Vagina (tissue), 2 donors: ENCODE data around the gene ANKRD45. TPM values are rescaled to one million over a fixed set of nuclear protein-coding genes. Genes with fewer than 3 reads are reported as not detected.

ENCODE experiments used
- DNase-seq, 2 donors: peaks; one replicate each; pipeline ENCODE4 v3.0.0-alpha.2; 2017; ENCODE audit errors: extremely low spot score in 2 of 2
- H3K27ac ChIP-seq: fragments of 200-600 bp; sonication (generic); one replicate; pipeline ENCODE4 v1.5.1; 2019
- H3K27me3 ChIP-seq: fragments of 200-600 bp; sonication (generic); one replicate; pipeline ENCODE4 v1.5.1; 2019
- H3K36me3 ChIP-seq, 2 donors: fragments of 200-600 bp; sonication (generic); one replicate each; pipeline ENCODE4 v1.5.1; 2017 to 2019
- H3K4me1 ChIP-seq: fragments of 200-600 bp; sonication (generic); one replicate; pipeline ENCODE4 v1.5.1; 2019
- H3K4me3 ChIP-seq, 2 donors: fragments of 200-600 bp; sonication (generic); 1 replicate in 1 of 2; 2 replicates in 1 of 2; pipeline ENCODE4 v1.5.1; 2016 to 2019
- H3K9me3 ChIP-seq: fragments of 200-600 bp; sonication (generic); one replicate; pipeline ENCODE4 v1.5.1; 2019
- POLR2A ChIP-seq, 2 donors: fragments of 450-650 bp; IDR thresholded peaks; one replicate each; pipeline ENCODE4 v1.6.1; 2017; ENCODE audit warnings: antibody characterized with exemption in 2 of 2, mild to moderate bottlenecking in 2 of 2, moderate library complexity in 2 of 2
- POLR2AphosphoS5 ChIP-seq, 2 donors: sonication (generic); formaldehyde crosslinking; IDR thresholded peaks; one replicate each; pipeline ENCODE4 v1.9.0; 2017; ENCODE audit warnings: antibody characterized with exemption in 2 of 2, mild to moderate bottlenecking in 2 of 2, low read depth in 1 of 2; ENCODE audit not compliant: insufficient read depth in 1 of 2
- intact Hi-C: fragments of 100-400 bp; cut with DNase I; formaldehyde crosslinking; loops from one replicate; pipeline ENCODE4 v1.15.1; 2023
- total RNA-seq: library from RNA; depleted of rRNA; stranded (reverse); fragments of >200 nt; gene quantifications from one replicate; pipeline ENCODE4 v1.2.3, GENCODE V29; 2016
- TF ChIP-seq, protein P1 (sequence below), 3 experiments: fragments of 450-650 bp in 2 of 3; fragments of 200-600 bp in 1 of 3; sonication (generic) in 1 of 3; IDR thresholded peaks; one replicate each; pipeline ENCODE4 v1.5.1; 2017 to 2019; ENCODE audit warnings: antibody characterized with exemption in 3 of 3, mild to moderate bottlenecking in 2 of 3, moderate library complexity in 2 of 3

The ANKRD45 gene, protein sequence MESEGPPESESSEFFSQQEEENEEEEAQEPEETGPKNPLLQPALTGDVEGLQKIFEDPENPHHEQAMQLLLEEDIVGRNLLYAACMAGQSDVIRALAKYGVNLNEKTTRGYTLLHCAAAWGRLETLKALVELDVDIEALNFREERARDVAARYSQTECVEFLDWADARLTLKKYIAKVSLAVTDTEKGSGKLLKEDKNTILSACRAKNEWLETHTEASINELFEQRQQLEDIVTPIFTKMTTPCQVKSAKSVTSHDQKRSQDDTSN
- not detected for total RNA-seq

DNA sequence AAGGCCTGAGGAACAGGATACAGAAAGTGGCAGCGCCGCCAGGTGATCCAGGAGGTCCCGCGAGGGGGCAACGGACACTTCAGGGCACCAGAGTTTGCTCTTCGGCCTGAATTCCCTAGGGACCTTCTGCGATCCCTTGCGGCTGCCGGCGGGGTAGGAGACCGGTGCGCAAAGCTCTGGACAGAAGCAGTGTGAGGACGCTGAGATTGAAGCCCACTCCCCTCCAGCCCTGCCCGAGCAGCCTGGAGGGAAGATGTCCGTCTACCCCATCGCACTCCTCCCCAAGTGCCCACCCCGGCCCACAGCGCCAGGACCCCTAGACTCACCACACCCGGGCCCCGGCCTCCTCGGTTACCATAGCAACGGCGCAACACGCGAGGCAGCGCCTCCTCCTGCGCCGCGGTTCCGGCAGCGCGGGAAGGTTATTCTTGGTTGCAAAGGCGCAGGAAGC lies at the start of gene ANKRD45:
Gene ANKRD45, minus strand, starts transcription at position 361 of the 451 bp plus-strand sequence. CDS start 10,433 bp downstream, outside the sequence.
- no peaks in the 10 kb centered on the region for H3K27me3 ChIP-seq
- no peaks in the 10 kb centered on the region for H3K36me3 ChIP-seq
- TF ChIP-seq POLR2A (IDR thresholded peaks at IDR 0.05) (no peak), POLR2AphosphoS5 (IDR thresholded peaks at IDR 0.05; ENCODE audit: insufficient read depth in 1 of 2, low read depth in 1 of 2) (no peak)
- TF ChIP-seq, protein P1, sequence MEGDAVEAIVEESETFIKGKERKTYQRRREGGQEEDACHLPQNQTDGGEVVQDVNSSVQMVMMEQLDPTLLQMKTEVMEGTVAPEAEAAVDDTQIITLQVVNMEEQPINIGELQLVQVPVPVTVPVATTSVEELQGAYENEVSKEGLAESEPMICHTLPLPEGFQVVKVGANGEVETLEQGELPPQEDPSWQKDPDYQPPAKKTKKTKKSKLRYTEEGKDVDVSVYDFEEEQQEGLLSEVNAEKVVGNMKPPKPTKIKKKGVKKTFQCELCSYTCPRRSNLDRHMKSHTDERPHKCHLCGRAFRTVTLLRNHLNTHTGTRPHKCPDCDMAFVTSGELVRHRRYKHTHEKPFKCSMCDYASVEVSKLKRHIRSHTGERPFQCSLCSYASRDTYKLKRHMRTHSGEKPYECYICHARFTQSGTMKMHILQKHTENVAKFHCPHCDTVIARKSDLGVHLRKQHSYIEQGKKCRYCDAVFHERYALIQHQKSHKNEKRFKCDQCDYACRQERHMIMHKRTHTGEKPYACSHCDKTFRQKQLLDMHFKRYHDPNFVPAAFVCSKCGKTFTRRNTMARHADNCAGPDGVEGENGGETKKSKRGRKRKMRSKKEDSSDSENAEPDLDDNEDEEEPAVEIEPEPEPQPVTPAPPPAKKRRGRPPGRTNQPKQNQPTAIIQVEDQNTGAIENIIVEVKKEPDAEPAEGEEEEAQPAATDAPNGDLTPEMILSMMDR (IDR thresholded peaks at IDR 0.05) = no peak
- H3K4me1 ChIP-seq = peaks cover 9% of the 10 kb centered on the region
- intact Hi-C loops = no loop called here
- peak within 1 kb of the TSS; percentile 39 to 41 for H3K4me3 ChIP-seq
- no peaks in the 10 kb centered on the region for H3K9me3 ChIP-seq
- no peak for DNase-seq
- no peak within 1 kb of the TSS for H3K27ac ChIP-seq

DNA sequence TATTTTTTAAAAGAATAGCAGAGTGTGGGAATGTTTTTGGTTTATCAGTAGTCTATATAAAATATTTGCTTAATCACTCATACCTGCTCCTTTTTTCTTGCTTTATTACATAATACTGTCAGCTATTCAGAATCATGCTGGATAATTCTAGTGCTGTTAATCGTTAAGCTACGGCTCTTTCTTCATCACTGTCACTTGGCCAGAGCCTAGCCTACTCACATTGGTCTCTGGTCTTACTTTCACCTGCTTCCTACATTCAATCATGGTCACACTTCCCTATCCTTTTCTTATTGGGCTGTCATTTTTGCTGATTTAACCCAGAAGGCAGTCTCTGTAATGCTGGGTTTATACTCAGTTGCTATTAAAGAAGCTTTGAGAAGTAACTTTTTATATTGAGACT lies 47.6 kb upstream of the ANKRD45 start:
- intact Hi-C loops = no loop called here

DNA sequence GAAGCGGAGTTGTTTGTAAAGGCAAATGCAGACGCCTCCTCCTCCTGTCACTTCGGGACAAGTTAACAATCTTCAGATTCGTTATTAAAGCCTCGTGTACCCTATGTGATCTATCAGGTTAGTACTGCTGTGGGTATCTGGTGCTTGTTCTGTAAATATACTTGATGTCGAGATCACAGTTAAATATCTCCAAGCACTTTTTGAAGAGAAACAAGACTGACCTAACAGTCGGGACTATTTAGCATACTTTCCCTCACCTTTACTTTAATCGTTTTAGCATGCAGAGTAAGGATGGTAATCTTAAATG lies 45.8 kb upstream of the ANKRD45 start:
- TF ChIP-seq POLR2A (IDR thresholded peaks at IDR 0.05) (no peak), POLR2AphosphoS5 (IDR thresholded peaks at IDR 0.05; ENCODE audit: insufficient read depth in 1 of 2, low read depth in 1 of 2) (no peak)
- TF ChIP-seq, protein P1 (IDR thresholded peaks at IDR 0.05) = no peak
- H3K36me3 ChIP-seq = no peaks in the 10 kb centered on the region
- no peaks in the 10 kb centered on the region for H3K27me3 ChIP-seq
- H3K9me3 ChIP-seq = no peaks in the 10 kb centered on the region
- H3K27ac ChIP-seq = peak overlapping the region; percentile 80
- peaks cover 32% of the 10 kb centered on the region for H3K4me1 ChIP-seq
- H3K4me3 ChIP-seq = peak overlapping the region; percentile 85 to 87
- DNase-seq = no peak
- intact Hi-C loops = no loop called here

More for the DNA sequence above, 47.6 kb upstream of the ANKRD45 start:
- H3K27ac ChIP-seq = no peak overlapping the region
- no peak overlapping the region for H3K4me3 ChIP-seq
- TF ChIP-seq POLR2AphosphoS5 (IDR thresholded peaks at IDR 0.05; ENCODE audit: insufficient read depth in 1 of 2, low read depth in 1 of 2) = no peak
- no peak for TF ChIP-seq POLR2A (IDR thresholded peaks at IDR 0.05)
- TF ChIP-seq, protein P1 (IDR thresholded peaks at IDR 0.05) = no peak
- no peaks in the 10 kb centered on the region for H3K27me3 ChIP-seq
- DNase-seq = no peak
- H3K9me3 ChIP-seq = no peaks in the 10 kb centered on the region
- peaks cover 32% of the 10 kb centered on the region for H3K4me1 ChIP-seq
- H3K36me3 ChIP-seq = no peaks in the 10 kb centered on the region

DNA sequence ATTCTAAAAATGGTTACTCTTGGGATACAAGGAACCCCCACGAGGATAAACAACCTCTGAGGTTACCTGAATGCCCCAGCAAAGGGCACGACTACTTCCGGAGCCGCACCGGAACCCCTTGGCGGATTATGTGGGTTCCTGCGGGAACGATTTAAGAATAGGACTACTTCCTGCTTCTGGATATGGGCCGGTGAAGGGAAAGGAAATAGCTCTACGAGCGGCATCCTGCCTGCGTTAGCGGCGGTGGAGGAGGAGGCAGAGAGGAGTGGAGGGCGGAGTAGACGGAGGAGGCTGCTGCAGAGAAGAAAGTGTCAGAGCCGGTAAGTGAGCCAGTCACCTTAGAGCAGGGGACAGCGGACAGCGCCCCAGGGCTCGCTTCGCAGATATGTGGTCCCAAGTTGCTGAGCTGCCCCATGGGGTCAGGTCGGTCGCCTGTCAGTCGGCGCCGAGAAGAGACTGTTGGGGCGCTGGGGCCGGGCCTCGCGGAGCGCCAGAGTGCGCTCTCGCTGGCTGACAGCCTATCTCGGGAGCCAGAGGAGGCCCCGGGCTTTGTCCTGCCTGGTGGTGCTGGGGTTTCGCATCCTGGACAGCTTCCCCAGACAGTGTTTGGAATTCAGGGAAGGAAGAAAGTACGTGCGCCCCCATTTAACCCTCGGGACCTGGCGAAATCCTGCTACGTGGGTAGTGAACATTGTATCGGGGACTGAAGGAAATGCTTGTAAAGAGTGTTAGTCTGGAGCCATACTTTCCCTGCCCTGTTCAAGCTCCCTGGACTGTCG lies 45.3 kb upstream of the ANKRD45 start, which contains the start of gene KLHL20:
Gene KLHL20, plus strand, starts transcription at position 223 of the 779 bp plus-strand sequence. CDS start 1,063 bp downstream, outside the sequence.
- Histone ChIP-seq H3K4me1 (peaks cover 32% of the 10 kb centered on the region), H3K4me3 (peak within 1 kb of the TSS; percentile 85 to 87), H3K36me3 (no peaks in the 10 kb centered on the region), H3K27ac (peak within 1 kb of the TSS; percentile 80), H3K27me3 (no peaks in the 10 kb centered on the region), H3K9me3 (no peaks in the 10 kb centered on the region)
- TF ChIP-seq, protein P1 (IDR thresholded peaks at IDR 0.05) = no peak
- TF ChIP-seq POLR2A (IDR thresholded peaks at IDR 0.05) = peak in 1 of 2 donors; percentile 23
- TF ChIP-seq POLR2AphosphoS5 (IDR thresholded peaks at IDR 0.05; ENCODE audit: insufficient read depth in 1 of 2, low read depth in 1 of 2) = peak; percentile 88 to 93
- intact Hi-C loops = no loop called here
- DNase-seq = no peak
